Measurements from ENCODE around the gene IDI1.
"Not testable (repeated sequence)": the region's sequence is repeated elsewhere in the genome, so short reads cannot be mapped to it uniquely, and the experiment has no call there.

The IDI1 gene

GRCh38 chr10:1063232-1063865 lies 14.4 kb upstream of the IDI1 start:
- peak in 3 of 6 experiments; percentile 47 to 55 (median 51) for DNase-seq

DNA sequence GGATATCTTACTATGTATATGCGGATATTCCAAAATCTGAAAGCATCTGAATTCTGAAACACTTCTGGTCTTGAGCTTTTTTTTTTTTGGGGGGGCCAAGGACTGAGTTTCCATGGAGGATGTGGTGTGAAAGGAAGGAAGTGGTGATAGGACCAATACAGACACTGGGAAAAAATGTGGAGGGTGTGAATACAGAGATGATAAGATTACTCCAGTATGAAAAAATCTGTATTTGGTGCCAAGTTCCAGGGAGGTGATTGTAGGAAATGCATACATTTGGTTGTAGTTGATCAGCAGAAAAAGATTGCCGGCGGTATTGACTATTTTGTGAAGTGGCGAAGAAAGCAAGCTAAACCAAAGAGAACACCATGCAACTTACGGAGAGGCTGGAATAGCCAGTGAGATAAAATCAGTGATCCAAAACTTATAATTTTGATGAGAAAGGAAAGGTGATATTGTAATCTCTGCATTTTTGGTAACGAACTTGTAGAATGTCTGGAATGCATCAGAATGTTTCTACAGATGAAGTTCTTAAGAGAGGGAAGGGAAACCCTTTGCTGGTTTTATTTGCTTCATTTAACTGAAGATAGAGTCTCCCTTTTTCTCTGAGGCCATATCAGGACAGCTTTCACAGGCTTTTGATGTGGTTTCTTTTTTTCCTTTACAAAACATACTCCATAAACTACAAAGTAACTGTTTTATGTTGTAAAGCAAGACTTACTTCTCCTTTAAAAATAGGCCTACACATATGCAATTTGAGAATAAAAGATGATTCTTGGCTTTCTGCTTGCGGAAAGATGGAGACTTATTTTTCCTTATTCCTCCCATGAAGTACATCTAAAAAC lies 13.2 kb upstream of the IDI1 start:
- DNase-seq = peak in 1 of 6 experiments; percentile 17

- no peak for DNase-seq
These were observed 11.0 kb upstream of the IDI1 start for GRCh38 chr10:1059902-1060301.

DNA sequence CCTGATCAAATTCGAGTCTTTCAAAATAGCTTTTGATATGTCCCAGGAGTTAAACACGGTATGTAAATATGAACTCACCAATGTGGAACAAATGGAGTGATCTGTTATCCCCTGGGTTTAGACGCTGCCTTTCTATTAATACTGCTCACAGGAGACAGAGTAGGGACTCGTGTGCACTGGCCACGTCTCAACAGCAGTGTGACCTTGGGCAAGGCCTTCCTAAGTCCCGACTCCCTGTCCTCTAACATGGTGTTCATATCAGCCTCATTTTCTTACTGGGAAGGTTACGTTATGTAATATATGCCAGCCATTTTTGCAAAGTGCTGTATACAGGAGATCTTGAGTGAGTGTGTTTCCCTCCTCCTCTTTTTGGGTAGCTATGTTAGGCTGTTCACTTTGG lies 9.1 kb upstream of the IDI1 start:
- no peak for DNase-seq

GRCh38 chr10:1057106-1057657 lies 8.3 kb upstream of the IDI1 start:
- peak in 1 of 6 experiments; percentile 19 for DNase-seq

- peak; percentile 75 to 89 (median 84) for DNase-seq
These were observed 7.6 kb upstream of the IDI1 start, which contains the start of gene WDR37 for GRCh38 chr10:1056326-1057105. Gene WDR37, plus strand, starts transcription at chr10:1056385. Its CDS starts 15,771 bp downstream, at chr10:1072156.

DNA sequence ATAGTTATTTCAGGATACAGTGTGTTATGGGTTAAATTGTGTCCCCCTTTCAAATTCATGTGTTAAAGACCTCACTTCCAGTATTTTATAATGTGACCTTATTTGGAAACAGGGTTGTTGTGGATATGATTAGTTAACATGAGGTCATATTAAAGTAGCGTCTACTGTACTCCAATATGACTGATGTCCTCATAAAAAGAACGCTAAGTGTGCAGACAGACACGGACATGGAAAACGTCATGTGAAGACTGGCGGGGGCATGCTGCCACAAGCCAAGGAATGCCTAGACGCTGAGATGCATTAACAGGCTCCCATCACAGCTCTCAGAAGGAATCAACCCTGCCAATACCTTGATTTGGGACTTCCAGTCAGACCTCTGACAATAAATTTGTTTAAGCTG lies 5.8 kb upstream of the IDI1 start:
- no peak for DNase-seq

- DNase-seq = peak in 5 of 6 experiments; percentile 32 to 50 (median 44)
These were observed 1.6 kb upstream of the IDI1 start for GRCh38 chr10:1050554-1050953.

DNA sequence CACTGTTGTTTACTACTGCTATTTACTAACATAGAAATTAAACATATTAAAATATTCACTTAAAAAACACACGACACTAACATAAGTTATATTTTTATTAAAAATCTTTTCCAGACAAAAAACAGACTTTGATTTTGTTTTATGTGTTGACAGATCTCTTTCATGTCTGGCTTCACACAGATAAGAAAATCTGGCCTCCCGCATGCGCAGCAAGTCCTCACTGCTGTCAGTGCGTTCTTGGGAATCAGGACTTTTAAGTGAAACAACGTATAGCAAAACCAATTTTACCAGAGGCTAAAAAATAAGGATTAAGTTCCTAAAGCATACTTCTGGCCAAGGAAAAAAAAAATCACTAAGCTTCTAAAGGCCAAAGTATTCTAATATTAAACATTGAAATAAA lies 1.2 kb upstream of the IDI1 start:
- DNase-seq = peak in 4 of 6 experiments; percentile 15 to 49 (median 32)

DNA sequence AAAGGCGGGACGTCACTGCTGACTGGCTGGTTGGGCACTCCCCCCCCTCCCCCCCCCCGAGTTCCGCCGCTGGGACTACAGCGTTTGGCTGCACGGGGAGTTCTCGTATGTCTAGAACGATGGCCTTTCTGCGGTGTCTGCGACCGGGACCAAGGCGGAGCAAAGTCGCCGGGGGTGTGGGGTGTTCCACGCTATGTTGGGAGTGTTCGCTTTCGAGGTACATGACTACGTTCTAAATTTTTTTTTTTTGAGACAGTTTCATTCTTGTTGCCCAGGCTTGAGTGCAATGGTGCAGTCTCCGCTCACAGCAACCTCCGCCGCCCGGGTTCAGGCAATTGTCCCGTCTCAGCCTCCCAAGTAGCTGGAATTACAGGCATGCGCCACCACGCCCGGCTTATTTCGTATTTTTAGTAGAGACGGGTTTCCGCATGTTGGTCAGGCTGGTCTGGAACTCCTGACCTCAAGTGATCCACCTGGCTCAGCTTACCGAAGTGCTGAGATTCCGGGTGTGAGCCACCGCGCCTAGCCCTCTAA lies 573 bp upstream of the IDI1 start:
- no peak for DNase-seq

DNA sequence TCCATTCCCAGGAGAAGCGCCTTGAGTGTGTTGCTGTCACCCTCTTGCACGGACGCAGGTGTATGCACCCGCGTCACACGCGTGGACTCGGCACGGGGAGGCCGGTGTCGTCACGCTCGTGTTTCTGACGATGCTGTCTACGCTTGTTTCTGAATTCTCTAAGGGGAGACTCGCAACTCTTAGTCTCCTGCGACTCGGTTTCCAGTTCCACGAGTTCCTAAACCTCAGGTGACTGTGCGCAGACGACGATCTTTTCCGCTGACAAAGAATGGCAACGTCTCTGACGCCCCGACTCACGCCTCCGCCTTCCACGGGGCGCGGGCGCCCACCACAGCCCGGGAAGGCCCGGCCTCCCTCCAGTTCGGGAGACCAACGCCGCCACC lies 579 bp downstream of the IDI1 start:
- DNase-seq = peak; percentile 62 to 91 (median 78)

GRCh38 chr10:1047937-1048336 lies 982 bp downstream of the IDI1 start:
- DNase-seq = no peak

GRCh38 chr10:1045415-1045814 lies 3.5 kb downstream of the IDI1 start:
- no peak for DNase-seq

DNA sequence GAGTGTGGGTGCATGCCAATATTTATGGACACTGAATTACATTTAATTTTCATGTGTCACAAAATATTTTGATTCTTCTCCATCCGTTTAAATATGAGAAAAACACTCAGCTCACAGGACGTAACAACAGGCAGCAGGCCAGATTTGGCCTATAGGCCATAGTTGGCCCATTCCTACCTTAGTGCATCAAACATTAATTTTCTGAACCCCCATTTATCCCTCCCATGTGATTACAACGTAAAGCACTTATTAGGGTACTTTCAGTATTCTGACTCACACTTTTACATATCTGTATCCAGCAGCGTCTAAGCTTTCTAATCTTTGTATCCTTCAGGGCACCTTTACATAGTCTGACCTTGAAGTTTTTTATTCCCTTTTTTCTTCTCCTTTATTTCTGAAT lies 4.0 kb downstream of the IDI1 start:
- DNase-seq = no peak

- DNase-seq = no peak
These were observed 4.8 kb downstream of the IDI1 start for GRCh38 chr10:1044146-1044545.

- DNase-seq = peak in 3 of 6 experiments; percentile 27 to 41 (median 35)
These were observed 5.4 kb downstream of the IDI1 start for GRCh38 chr10:1043532-1043995.

DNA sequence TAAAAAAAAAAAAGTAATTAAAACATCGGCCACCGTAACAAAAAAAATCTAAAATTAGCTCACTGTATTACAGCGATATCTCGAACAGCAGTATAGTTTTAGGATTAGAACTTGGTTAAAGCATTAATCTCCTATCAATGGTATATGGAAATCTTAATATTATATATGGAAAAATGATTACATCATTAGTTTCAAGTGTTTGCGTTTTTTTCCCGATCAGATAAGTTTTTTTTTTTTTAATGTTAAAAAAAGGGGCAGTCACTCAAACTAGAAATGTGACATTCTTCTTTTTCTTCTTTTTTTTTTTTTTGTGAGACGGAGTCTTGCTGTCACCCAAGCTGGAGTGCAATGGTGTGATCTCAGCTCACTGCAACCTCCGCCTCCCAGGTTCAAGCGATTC lies 7.4 kb downstream of the IDI1 start:
- no peak for DNase-seq

DNA sequence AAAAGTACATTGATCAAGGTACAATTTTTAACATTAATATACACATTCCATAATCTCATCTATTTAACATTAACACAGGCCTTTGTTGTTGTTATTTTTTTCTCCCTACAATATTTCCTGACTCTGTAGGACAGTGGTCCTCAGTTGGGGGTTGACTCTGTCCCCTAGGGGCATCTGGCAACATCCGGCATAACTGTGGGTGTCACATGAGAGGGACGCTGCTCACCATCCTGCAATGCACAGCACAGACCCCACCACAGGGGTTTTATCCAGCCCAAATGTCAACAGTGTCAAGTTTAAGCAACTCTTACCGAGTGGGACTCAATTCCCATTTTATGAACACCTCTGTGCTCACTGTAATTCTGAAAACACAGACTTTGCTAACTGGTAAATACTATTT lies 8.8 kb downstream of the IDI1 start:
- DNase-seq = no peak

- DNase-seq = not testable (repeated sequence)
These were observed 10.2 kb downstream of the IDI1 start for GRCh38 chr10:1038769-1039168.

DNA sequence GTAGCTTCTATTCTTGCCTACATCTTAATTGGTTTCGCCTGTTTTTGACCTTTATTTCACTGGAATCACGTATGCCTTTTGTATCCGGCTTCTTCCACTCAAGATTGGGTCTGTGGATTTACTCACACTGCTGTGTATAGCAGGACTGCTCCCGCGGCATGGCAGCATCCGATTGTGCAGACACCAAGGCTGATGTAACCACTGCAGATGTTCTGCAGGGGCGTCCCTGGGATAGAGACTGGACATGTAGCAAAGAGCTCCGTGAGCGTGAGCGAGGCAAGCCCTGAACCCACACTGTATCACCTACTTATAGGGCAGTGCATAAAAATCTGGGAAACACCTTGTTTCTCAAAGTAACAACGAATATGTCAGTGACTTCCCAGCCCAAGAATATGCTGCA lies 11.8 kb downstream of the IDI1 start:
- no peak for DNase-seq

- no peak for DNase-seq
These were observed 12.6 kb downstream of the IDI1 start for GRCh38 chr10:1036341-1036791.

- DNase-seq = no peak
These were observed 13.7 kb downstream of the IDI1 start for GRCh38 chr10:1035201-1035600.

- DNase-seq = no peak
These were observed 14.2 kb downstream of the IDI1 start for GRCh38 chr10:1034758-1035157.

All from stimulated activated naive CD4-positive, alpha-beta T cell (primary cell).